ENCODE measurements around the gene MBD3L2.

GRCh38 chr19:7000333-7000732, 48.8 kb upstream of the MBD3L2 start:
- TF ChIP-seq CTCF (conservative IDR thresholded peaks at IDR 0.05 in 1 of 2, IDR thresholded peaks at IDR 0.05 in 1 of 2; ENCODE audit: extremely low read depth in 1 of 2, insufficient read depth in 1 of 2, low read depth in 1 of 2, low read length in 2 of 2) (no peak), EZH2 (IDR thresholded peaks at IDR 0.05; ENCODE audit: borderline replicate concordance, low read length) (no peak)
